IPS-NIHi11 (cell line): ENCODE measurements around the gene YDJC.
A peak's percentile ranks its signal among the peaks of the same experiment; 100 is the strongest.
"Not testable (repeated sequence)": the region's sequence is repeated elsewhere in the genome, so short reads cannot be mapped to it uniquely, and the experiment has no call there.

ENCODE experiments used
- DNase-seq: peaks from one replicate; pipeline ENCODE4 v3.0.0; 2012; ENCODE audit warnings: mixed read lengths, low spot score

Gene YDJC

GRCh38 chr22:21629255-21630149, at the start of gene YDJC:
Gene YDJC (minus strand): TSS chr22:21630022. CDS start chr22:21630014, 8 bp downstream.
- DNase-seq = peak; percentile 95

GRCh38 chr22:21679383-21679782, 49.6 kb upstream of the YDJC start:
- DNase-seq = no peak

- DNase-seq = not testable (repeated sequence)
Measured at GRCh38 chr22:21678842-21679241, 49.0 kb upstream of the YDJC start.

GRCh38 chr22:21677606-21678443, 48.0 kb upstream of the YDJC start:
- DNase-seq = no peak

- DNase-seq = no peak
Measured at GRCh38 chr22:21674638-21675245, 44.9 kb upstream of the YDJC start.

GRCh38 chr22:21673534-21674321, 43.9 kb upstream of the YDJC start:
- no peak for DNase-seq

GRCh38 chr22:21672107-21672629, 42.3 kb upstream of the YDJC start:
- DNase-seq = no peak

GRCh38 chr22:21669026-21669425, 39.2 kb upstream of the YDJC start:
- no peak for DNase-seq

- no peak for DNase-seq
Measured at GRCh38 chr22:21666786-21667185, 37.0 kb upstream of the YDJC start.

GRCh38 chr22:21665047-21665851, 35.4 kb upstream of the YDJC start:
- DNase-seq = no peak

GRCh38 chr22:21663738-21664137, 33.9 kb upstream of the YDJC start:
- no peak for DNase-seq

GRCh38 chr22:21661991-21662390, 32.2 kb upstream of the YDJC start:
- DNase-seq = no peak

GRCh38 chr22:21660904-21661303, 31.1 kb upstream of the YDJC start:
- DNase-seq = no peak

- no peak for DNase-seq
Measured at GRCh38 chr22:21659864-21660525, 30.2 kb upstream of the YDJC start.

GRCh38 chr22:21657360-21658032, 27.7 kb upstream of the YDJC start:
- DNase-seq = peak; percentile 96

GRCh38 chr22:21657020-21657359, 27.2 kb upstream of the YDJC start:
- no peak for DNase-seq

- peak; percentile 70 for DNase-seq
Measured at GRCh38 chr22:21652547-21653545, 23.0 kb upstream of the YDJC start.

- peak; percentile 91 for DNase-seq
Measured at GRCh38 chr22:21652010-21652546, 22.3 kb upstream of the YDJC start.
